HG03432 (cell line): ENCODE measurements around the gene PIK3C2G.

Source experiments
- ATAC-seq: cut with Tn5 transposase; IDR thresholded peaks from one replicate; pipeline ENCODE4 v1.9.1; 2021; ENCODE audit warnings: mild to moderate bottlenecking, moderate library complexity; ENCODE audit not compliant: unreplicated experiment

PIK3C2G gene

DNA sequence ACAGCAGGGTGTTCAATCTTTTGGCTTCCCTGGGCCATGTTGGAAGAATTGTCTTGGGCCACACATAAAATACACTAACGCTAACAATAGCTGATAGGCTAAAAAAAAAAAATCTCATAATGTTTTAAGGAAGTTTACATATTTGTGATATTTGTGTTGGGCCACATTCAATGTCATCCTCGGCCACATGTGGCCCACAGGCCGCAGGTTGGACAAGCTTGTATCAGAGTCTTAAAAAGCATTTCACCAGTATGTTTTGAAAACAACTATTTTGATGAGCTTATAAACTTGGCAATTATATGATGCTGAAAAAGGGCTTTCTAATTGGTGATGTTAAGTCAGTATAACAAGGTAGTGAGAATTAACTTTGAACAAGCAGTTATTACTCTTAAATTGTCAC is 78.9 kb downstream of the PIK3C2G start:
- ATAC-seq = no peak

DNA sequence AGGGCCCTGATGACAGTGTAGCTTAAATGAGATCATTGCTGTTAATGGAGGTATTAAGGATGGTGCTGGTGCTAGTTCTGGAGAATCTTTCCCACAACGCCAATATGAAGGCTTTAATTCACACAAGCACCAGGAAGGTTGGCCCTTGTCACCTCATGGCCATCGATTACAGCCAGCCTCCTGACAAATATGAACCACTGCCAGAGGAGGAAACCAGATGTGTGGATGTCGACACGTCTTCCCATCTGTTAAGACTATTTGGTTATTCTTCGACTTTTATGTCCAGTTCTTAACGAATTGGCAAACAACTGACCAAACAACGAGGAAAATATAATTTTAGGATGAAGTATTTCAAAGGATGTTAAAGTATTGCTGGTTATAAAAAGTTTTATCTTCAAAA is 79.5 kb downstream of the PIK3C2G start:
- ATAC-seq = no peak

DNA sequence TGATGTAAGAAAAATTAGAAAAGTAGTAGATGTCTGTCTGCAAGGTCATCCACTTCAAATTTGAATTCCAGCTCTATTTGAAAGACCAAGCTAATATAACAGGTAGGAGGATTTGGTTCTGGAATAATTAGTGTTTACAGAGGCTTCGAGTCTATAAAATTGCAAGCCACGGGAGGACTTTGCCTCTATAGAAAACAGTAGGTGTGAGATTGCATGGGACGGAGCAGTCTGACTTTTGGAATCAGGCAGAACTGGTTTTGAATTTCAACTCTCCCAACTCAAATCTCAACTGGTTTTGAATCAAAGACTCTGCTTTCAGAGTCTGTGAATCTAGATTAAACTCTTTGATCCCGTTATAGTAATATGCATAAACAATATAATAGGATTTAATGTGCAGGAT is 82.4 kb downstream of the PIK3C2G start:
- ATAC-seq = no peak

DNA sequence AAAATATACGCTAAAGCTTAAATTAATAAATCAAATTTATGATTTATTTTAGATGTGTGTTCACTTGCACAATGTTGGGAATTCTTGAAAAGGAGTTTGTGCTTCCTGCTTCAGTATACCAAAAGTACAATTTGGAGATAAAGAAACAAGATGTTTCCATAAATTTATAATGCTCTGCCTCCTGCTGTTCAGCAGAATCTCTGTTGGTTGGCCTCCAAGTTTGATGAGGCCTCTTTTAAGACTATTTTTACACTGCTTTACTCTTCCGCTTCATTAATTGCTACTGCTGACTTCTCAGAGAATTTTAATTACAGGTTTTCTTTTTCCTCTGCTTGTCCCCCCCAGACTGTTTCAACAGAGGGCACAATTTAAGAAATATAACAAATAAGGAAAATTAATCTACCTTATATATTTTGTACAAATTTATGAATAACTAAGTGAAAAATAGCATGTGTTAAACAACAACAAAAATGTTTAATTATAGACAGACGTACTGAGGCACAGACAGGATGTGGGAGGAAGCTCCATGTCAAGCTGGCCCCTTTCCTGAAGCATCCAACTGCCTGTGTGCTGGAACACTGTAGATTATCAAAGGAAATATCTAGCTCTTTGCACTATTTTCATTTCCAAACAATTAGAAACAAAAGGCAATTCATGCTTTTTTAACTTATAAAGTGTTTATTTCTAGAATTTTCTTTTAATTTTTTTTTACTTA is 83.9 kb downstream of the PIK3C2G start:
- no peak for ATAC-seq

DNA sequence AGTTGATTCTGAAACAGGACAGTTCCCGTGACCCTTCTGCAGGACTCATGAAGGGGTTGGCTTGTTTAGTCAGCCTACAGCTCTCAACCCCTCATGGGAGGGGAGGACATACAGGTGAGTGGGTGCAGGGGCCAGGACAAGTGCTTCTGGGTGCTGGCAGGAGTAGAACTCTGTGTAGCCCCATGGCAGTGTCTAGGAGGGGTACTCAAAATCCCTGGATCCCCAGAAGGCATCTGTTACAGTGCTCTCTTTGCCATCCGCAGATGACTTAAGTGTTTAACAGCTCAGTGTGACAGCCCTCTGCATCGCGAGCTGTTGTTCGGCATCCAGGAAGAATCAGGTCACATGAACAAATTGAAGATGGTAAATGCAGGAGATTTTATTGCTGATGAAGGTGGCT is 91.0 kb downstream of the PIK3C2G start:
- no peak for ATAC-seq

DNA sequence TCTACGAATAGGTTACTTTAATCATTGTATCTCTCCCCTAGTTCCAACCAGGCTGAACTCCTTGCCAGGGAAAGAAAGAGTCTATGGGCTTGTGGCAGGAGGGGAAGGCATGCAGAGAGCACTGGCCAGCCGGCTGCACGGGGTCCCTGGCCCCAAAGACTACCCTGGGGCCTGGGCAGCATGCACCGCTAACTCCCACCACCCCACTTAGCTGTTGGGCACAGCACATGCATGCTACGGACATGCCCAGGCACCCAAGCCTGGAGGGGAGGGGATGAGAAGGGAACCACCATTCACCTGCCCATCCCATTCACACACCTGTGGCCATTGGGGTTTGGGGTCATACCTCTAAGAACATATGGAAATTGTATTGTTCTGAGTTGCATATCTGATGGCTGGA is 94.1 kb downstream of the PIK3C2G start:
- no peak for ATAC-seq

DNA sequence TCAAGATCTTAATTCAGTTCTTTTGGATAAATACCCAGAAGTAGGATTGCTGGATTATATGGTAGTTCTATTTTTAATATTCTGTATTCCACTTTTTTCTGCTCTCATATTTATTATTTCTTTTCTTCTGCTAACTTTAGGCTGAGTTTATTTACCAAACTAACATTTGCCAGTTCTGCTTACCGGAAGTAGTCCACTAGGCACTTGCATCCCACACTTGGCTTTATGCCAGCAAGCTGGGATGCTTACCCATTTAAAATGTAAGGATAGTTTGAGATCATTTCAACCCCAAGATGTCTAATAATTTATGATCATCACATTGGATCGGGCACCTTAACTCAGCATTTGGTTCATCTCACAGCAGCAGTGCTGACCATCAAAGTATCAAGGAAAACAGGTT is 96.8 kb downstream of the PIK3C2G start:
- ATAC-seq = no peak

DNA sequence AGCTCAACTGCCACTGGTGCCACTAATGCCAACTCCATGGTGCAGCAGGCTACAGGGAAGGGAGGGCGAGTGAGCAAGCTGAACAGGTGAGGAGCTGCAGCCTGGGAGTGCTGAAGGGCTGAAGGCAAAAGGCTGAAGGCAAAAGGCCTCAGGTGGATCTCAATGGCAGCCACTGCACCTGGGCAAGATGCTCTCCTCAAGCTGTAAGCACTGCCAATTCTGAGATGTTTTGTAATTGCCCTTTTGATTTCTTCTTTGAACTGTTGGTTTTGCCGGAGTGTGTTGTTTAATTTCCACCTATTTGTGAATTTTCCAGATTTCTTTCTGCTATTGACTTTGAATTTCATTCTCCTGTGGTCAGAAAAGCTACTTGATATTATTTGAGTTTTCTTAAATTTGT is 97.6 kb downstream of the PIK3C2G start:
- no peak for ATAC-seq

DNA sequence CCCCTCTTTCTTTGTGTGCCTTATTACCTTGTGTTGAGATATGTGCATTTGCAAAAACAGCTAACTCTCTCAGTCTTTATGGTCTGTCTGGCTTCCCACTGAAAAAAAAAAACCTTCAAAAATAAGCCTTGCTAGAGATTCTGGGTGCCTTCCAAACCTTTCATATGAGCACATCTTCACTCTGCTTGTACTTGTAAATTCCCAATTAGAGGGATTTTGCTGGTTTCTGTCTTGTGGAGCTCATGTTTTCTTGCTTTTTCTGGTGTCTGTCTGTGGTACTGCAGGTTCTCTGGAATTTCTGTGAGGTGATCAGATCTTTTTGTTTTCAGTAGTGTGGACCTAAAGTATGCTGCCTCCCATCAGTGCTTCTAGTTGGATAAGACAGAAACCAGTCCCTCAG is 100.1 kb downstream of the PIK3C2G start:
- no peak for ATAC-seq

DNA sequence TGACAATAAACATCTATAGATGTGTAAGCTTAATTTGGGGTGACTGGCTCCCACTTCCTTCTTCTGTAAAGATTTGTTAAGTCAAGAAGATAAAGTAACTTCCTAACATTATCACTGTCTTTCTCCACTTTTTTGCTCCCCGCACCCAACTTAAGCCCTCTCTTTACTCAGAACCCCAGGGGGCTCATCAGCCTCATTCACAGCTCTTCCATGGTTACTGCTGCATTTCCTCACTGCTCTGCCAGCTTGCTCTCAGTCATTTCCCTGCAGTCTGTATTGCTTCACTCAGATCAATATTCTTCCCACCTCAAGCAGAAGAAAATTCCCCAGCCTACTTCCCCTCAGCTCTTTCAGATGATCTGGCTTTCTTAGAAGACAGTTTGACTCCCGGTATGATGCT is 102.0 kb downstream of the PIK3C2G start:
- no peak for ATAC-seq

DNA sequence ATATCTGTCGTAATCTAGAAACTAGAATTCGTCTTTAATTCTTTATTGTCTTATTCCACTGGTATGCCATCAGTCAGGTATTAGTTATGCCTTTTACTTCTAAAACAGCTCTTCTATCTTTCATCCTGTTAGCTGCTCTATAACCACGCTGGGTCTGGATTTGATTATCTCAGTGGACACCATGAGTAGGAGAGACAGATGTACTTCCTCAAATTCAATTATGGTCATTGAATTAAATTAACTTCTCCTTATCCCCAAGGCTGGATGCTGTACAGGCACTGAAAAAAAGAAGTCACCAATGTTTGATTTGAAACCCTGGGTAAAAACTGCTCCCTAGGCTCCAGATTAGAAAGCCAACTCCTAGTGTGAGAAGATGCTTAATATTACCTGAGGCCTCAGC is 107.3 kb downstream of the PIK3C2G start:
- ATAC-seq = no peak

DNA sequence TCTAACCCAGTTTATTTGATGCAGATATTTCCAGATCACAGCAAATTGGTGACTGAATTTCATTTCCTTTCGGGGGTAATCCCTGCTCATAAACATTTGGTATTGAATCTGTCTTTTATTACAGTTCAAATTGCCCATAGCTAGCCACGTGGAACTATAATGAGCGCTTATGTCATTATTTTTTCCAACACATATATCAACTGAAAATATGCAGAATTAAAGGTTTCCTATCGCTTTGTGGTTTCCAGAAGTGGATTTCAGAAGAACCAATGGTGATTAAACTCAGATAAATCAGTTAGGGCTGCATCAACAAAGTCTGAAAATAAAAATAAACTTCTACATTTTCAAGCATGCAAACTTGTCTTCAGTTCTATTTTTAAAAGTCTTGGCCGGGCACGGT is 111.9 kb downstream of the PIK3C2G start:
- ATAC-seq = no peak

DNA sequence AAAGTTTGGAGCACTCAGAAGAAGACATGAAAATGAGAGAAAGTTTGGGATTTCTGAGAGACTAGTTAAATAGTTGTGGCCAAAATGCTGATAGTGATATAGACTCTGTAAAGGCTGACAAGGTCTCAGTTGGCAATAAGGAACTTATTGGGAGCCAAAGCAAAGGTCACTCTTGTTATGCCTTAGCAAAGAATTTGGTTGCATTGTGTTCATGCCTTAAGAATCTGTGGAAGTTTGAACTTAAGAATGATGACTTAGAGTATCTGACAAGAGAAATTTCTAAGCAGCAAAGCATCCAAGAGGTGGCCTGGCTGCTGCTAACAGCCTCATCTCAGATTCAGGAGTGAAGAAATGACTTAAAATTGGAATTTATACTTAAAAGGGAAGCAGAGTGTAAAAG is 113.8 kb downstream of the PIK3C2G start:
- ATAC-seq = no peak

DNA sequence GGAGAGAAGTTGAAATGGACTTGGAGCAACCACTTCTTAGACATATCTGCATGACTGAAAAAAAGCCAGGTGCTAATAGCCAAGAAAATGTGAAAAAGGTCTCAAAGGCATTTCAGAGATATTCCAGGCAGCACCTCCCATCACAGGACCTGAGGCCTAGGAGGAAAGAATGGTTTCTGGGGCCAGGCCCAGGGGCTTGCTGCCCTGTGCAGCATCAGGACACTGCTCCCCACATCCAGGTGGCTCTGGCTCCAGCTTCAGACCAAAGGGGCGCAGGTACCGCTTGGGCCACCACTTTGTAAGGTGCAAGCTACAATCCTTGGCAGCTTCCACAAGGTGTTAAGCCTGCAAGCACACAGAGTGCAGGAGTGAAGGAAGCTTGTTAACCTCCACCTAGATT is 114.3 kb downstream of the PIK3C2G start:
- ATAC-seq = no peak

DNA sequence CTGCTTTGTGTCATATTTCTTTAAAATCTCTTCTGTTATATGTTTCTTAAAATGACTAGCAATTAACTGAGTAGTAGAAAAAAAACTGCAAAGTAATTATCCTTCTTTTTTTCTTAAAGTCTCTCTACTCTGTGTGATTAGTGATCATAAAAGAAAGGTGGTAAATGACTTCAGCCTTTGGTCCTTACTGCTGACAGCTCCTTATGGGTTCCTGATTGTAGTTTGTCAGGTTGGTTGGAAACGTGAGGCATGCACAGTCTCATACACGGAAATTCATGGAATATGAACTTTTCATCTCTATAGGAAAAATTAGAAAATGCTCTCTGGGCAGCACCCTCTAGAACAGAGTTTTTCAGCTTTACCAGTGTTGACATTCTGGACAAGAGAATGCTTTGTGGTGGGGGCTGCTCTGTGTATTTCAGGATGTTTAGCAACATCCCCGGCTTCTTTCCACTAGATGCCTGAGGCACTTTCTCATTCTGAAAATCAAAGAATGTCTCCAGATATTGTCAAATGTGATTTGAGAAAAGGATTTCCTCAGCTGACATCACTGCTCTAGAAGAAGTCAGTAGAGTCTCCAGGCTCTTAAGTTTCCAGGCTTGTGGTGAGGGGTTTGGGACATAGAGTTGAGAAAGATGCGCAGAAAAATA is 121.0 kb downstream of the PIK3C2G start:
- no peak for ATAC-seq

DNA sequence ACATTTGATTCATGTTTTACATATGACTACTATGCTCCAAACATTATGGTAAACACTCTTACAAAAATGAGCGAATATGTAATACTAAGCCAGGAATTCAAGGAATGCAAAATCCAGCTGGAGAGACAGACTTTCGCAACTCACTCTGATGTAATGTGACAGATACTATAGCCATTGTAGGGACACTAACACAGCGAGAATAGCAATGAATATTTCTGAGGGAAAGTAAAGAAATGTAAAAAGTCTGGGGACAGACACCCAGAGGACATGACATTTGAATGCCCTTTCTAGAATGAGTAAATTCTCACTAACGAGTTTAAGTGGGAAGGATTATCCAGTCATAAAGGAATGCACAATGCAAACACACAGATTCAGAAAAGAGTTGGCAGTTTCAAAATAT is 121.9 kb downstream of the PIK3C2G start:
- no peak for ATAC-seq

DNA sequence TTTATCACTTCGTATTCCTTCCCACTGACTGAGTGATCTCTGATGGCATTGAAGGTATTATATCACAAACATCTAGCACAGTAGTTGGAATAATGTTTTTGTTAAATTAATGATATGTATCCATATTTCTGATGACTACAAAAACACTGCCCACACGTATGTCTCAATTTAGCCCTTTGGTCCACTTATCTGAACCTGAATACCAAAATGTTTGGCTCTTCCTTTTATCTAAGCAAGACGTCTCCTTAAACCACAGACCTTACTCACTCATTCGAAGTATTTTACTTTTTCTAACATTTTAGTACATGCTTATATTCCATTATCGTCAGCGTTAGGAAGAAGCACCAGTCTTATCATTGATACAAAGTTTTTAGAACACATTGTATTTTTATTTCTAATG is 126.4 kb downstream of the PIK3C2G start:
- no peak for ATAC-seq

DNA sequence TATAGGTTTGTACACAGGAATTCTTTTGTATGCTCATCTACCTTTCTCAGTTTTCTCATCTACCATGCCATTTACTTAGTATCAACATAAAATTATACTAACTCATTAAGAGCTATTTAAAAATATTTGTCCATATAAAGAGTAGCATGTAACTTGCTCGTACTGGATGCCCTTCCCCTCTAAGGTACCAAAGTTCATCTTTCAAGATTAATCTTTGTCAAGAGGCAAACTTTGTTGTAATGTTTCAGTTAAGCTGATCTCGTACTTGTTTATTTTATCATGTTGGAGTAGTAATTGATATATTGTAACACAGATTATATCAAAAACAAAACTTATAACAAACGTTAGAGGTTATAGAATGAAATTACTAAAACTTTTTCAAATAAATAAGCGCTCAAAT is 128.5 kb downstream of the PIK3C2G start:
- no peak for ATAC-seq

DNA sequence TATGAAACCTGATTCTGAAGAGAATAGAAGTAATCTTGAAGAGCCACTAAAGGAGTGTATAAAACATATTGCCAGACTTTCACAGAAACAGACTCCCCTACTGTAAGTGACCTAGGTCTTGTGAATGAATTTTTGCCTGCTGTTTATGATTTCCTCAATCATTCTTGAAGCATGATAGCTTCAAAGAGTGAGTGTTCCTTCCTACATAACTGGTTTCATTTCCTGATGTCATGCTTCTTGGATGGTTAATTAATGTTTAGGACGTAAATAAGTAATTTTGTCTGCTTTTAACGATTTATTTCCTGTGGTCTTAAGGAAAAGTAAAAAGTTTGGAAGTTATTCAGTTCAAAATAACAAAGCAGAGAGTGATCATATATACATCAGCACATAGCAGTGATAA is 129.8 kb downstream of the PIK3C2G start:
- ATAC-seq = no peak

DNA sequence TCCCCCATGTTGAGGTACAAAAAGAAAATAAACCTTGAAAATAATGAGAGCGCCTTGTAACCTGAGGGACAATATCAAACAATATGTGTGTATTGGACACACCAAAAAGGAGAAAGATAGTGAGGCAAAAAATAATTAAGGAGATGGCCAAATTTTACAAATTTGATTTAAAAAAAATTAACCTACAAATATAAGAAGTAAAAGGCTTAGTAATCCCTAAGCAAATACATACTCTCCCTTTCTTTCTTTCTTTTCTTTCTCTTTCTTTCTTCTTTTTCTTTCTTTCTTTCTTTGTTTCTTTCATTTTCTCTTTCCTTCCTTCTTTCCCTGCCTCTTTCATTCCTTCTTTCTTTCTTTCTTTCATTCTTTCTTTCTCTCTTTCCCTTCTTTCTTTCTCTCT is 133.4 kb downstream of the PIK3C2G start:
- ATAC-seq = no peak

DNA sequence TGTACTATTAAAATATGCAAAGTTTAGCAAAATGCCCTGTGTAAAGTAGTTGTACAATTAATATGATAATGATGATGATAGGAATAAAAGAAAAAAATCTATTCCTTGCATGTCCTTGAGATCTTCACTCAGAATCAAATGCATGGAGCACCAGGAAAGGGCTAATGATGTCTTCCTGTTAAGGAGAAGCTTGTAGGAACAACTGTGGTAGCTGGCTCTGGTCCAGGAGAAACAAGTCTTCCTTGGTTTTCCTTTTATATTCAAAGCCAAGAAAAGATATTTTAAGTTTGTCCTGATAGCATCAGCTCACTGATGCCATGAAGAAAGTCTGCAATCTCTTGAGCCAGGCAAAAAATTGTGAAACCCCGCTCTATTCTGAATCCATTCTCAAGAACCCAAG is 138.9 kb downstream of the PIK3C2G start:
- ATAC-seq = no peak

DNA sequence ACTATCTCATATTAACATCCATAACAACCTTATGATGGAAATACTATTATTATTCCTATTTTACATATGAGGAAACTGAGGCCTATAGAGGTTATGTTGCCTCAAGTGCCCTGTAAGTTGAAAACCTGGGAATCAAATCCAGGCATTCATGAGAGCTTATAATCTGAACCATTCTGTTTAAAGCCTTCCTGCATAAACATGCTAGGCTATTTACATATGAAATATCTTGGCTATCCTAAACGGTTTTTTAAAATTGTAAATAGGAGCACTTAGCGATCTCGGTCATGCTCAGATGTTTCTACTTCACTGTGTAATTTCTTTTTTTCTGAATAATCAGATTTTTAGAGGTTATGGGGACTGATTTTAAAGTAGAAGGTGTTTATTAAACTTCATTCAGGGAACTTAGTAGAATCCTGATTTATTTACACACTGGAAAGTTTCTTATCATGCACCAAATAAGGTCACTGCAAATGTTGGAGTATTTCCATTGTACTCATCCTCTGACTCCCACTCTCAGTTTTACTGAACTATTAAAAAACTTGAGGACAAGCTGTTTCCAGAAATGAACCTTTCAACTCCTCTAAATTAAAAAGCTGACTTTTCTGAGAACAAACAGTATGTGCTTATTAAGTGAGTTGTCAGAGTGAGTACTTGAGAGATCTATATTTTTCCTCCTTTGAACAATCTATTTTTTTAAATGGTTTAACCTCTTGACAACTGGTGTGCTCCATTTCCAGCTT is 141.7 kb downstream of the PIK3C2G start:
- no peak for ATAC-seq
